ENCODE data around the gene RGS12.

GRCh38 chr4:3307060-3307459, 14.2 kb downstream of the RGS12 start:
- TF ChIP-seq CTCF (IDR thresholded peaks at IDR 0.05; ENCODE audit: insufficient read depth, low read length, poor library complexity, severe bottlenecking) = no peak
- no peak for TF ChIP-seq EZH2phosphoT487 (conservative IDR thresholded peaks at IDR 0.05; ENCODE audit: low read length)
